GM04504 (cell line): ENCODE measurements around the gene CYP27A1.
A peak's percentile ranks its signal among the peaks of the same experiment; 100 is the strongest.
"Not testable (repeated sequence)": the region's sequence is repeated elsewhere in the genome, so short reads cannot be mapped to it uniquely, and the experiment has no call there.

Experiments
- DNase-seq: peaks from one replicate; pipeline ENCODE4 v3.0.0-alpha.2; 2012; ENCODE audit warnings: low read depth

CYP27A1 gene

GRCh38 chr2:218832081-218832480 lies 50.1 kb downstream of the CYP27A1 start:
- no peak for DNase-seq

GRCh38 chr2:218832520-218832919 lies 50.6 kb downstream of the CYP27A1 start:
- DNase-seq = peak; percentile 42

- DNase-seq = no peak
Observed at GRCh38 chr2:218833023-218833609, 51.2 kb downstream of the CYP27A1 start.

GRCh38 chr2:218834685-218835084 lies 52.7 kb downstream of the CYP27A1 start:
- no peak for DNase-seq

- DNase-seq = no peak
Observed at GRCh38 chr2:218837495-218837894, 55.5 kb downstream of the CYP27A1 start.

- DNase-seq = peak; percentile 42
Observed at GRCh38 chr2:218839430-218839829, 57.5 kb downstream of the CYP27A1 start.

- no peak for DNase-seq
Observed at GRCh38 chr2:218839888-218840287, 57.9 kb downstream of the CYP27A1 start.

GRCh38 chr2:218844334-218844733 lies 62.4 kb downstream of the CYP27A1 start:
- not testable (repeated sequence) for DNase-seq

GRCh38 chr2:218846963-218847362 lies 65.0 kb downstream of the CYP27A1 start:
- not testable (repeated sequence) for DNase-seq

- DNase-seq = no peak
Observed at GRCh38 chr2:218849721-218850120, 67.8 kb downstream of the CYP27A1 start.

- DNase-seq = no peak
Observed at GRCh38 chr2:218850796-218851195, 68.8 kb downstream of the CYP27A1 start.

GRCh38 chr2:218851286-218851685 lies 69.3 kb downstream of the CYP27A1 start:
- no peak for DNase-seq

GRCh38 chr2:218852911-218853667 lies 71.1 kb downstream of the CYP27A1 start:
- DNase-seq = no peak

- DNase-seq = no peak
Observed at GRCh38 chr2:218853766-218854165, 71.8 kb downstream of the CYP27A1 start.

GRCh38 chr2:218854860-218855259 lies 72.9 kb downstream of the CYP27A1 start:
- DNase-seq = no peak

GRCh38 chr2:218855305-218856166 lies 73.6 kb downstream of the CYP27A1 start:
- no peak for DNase-seq

GRCh38 chr2:218856167-218856895 lies 74.4 kb downstream of the CYP27A1 start:
- no peak for DNase-seq

GRCh38 chr2:218856896-218857243 lies 74.9 kb downstream of the CYP27A1 start:
- no peak for DNase-seq

GRCh38 chr2:218857371-218858137 lies 75.6 kb downstream of the CYP27A1 start:
- DNase-seq = no peak

GRCh38 chr2:218858138-218858445 lies 76.1 kb downstream of the CYP27A1 start:
- no peak for DNase-seq

GRCh38 chr2:218858671-218859555 lies 77.0 kb downstream of the CYP27A1 start:
- no peak for DNase-seq
